ENCODE data around the gene ZMYND15. TPM values are rescaled to one million over a fixed set of nuclear protein-coding genes. Genes with fewer than 3 reads are reported as not detected.

Gene ZMYND15
- total and polyA plus RNA-seq, 2 of the 13 experiments (the other 11 are each of a cell fraction or from before 2014, with no cell fraction given), result 0.24 to 2.7 TPM

- TF ChIP-seq HMGXB3 (CRISPR knock-in tag; IDR thresholded peaks at IDR 0.05; ENCODE audit: borderline replicate concordance) (no peak; the same call in 1 of the 2 replicates), ZNF367 (CRISPR knock-in tag; IDR thresholded peaks at IDR 0.05; ENCODE audit: borderline replicate concordance) (no peak), RFX1 (IDR thresholded peaks at IDR 0.05) (no peak), CENPT (CRISPR knock-in tag; IDR thresholded peaks at IDR 0.05; ENCODE audit: low read depth) (no peak), REPIN1 (CRISPR knock-in tag; IDR thresholded peaks at IDR 0.05; ENCODE audit: borderline replicate concordance, low read depth) (peak; percentile 58), ZNF773 (CRISPR knock-in tag; IDR thresholded peaks at IDR 0.05; ENCODE audit: borderline replicate concordance) (no peak), ZSCAN22 (CRISPR knock-in tag; IDR thresholded peaks at IDR 0.05) (no peak), KAT8 (CRISPR knock-in tag; IDR thresholded peaks at IDR 0.05) (peak; percentile 51; the same call in 1 of the 2 replicates), DMAP1 (CRISPR knock-in tag; IDR thresholded peaks at IDR 0.05) (peak; percentile 72; the same call in 1 of the 2 replicates), POGK (CRISPR knock-in tag; conservative IDR thresholded peaks at IDR 0.05) (0 out of 2 replicates have a peak, but pooled peaks have one; percentile 27), HOXD1 (CRISPR knock-in tag; IDR thresholded peaks at IDR 0.05) (no peak), CERS6 (CRISPR knock-in tag; IDR thresholded peaks at IDR 0.05) (no peak), SALL1 (CRISPR knock-in tag; IDR thresholded peaks at IDR 0.05) (peak; percentile 55; the same call in 1 of the 2 replicates), CENPBD1 (CRISPR knock-in tag; IDR thresholded peaks at IDR 0.05; ENCODE audit: borderline replicate concordance, low read depth) (no peak), ZUFSP (CRISPR knock-in tag; IDR thresholded peaks at IDR 0.05; ENCODE audit: borderline replicate concordance) (no peak), MAFF (IDR thresholded peaks at IDR 0.05; ENCODE audit: low read depth, low read length) (no peak), TAF1 (CRISPR knock-in tag; IDR thresholded peaks at IDR 0.05) (no peak; the same call in 1 of the 2 replicates), NFIC (IDR thresholded peaks at IDR 0.05; ENCODE audit: low read length) (no peak), SSRP1 (CRISPR knock-in tag; IDR thresholded peaks at IDR 0.05) (no peak), ETV6 (CRISPR knock-in tag; conservative IDR thresholded peaks at IDR 0.05) (0 out of 2 replicates have a peak, but pooled peaks have one; percentile 40)
Observed at GRCh38 chr17:4709794-4710692, 29.6 kb upstream of the ZMYND15 start, which contains the start of gene ARRB2 (continued).
